Measurements from ENCODE around the gene TRPM6.

DNA sequence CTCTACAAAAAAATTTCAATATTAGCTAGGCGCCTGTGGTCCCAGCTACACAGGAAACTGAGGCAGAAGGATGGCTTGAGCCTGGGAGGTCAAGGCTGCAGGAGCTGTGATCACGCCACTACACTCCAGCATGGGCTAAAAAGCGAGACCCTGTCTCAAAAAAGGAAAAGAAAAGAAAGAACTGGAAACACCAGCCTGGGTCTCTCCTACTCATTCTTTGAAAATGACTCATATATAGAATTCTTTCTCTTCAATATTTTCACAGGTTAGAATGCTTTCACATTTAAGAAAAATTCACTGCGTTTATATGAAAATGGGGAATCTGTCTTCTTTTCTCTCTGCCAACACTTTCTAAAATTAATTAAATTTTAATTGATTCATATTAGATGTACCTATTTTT is 115.6 kb downstream of the TRPM6 start:
- no peak for TF ChIP-seq EP300 (IDR thresholded peaks at IDR 0.05)
- TF ChIP-seq, protein P1, sequence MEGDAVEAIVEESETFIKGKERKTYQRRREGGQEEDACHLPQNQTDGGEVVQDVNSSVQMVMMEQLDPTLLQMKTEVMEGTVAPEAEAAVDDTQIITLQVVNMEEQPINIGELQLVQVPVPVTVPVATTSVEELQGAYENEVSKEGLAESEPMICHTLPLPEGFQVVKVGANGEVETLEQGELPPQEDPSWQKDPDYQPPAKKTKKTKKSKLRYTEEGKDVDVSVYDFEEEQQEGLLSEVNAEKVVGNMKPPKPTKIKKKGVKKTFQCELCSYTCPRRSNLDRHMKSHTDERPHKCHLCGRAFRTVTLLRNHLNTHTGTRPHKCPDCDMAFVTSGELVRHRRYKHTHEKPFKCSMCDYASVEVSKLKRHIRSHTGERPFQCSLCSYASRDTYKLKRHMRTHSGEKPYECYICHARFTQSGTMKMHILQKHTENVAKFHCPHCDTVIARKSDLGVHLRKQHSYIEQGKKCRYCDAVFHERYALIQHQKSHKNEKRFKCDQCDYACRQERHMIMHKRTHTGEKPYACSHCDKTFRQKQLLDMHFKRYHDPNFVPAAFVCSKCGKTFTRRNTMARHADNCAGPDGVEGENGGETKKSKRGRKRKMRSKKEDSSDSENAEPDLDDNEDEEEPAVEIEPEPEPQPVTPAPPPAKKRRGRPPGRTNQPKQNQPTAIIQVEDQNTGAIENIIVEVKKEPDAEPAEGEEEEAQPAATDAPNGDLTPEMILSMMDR (IDR thresholded peaks at IDR 0.05): no peak
- TF ChIP-seq POLR2A (IDR thresholded peaks at IDR 0.05): no peak

Measured in stomach (tissue), 4 donors.